ENCODE measurements around the gene SLC47A2. TPM values are rescaled to one million over a fixed set of nuclear protein-coding genes. Genes with fewer than 3 reads are reported as not detected.
"Not testable (repeated sequence)": the region's sequence is repeated elsewhere in the genome, so short reads cannot be mapped to it uniquely, and the experiment has no call there.

The SLC47A2 gene
- total and polyA plus RNA-seq, 2 of the 13 experiments (the other 11 are each of a cell fraction or from before 2014, with no cell fraction given) = 0.04 TPM; not detected in 1

DNA sequence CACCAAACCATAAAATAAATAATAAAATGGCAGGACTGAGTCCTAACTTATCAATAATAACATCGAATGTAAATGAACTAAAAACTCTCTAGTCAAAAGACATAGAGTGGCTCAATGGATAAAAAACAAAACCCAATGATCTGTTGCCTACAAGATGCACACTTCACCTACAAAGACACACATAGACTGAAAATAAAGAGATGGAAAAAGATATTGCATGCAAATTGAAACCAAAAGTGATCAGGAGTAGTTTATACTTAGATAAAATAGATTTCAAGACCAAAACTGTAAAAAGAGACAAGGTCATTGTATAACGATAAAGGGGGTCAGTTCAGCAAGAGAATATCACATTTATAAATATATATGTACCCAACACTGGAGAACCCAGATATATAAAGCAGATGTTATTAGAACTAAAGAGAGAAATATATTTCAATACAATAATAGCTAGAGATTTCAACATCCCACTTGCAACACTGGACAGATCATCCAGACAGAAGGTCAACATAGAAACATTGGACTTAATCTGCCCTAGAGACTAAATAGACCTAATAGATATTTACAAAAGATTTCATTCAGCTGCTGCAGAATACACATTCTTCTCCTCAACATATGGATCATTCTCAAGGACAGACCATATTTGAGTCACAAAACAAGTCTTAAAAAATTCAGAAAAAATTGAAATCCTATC is 29.8 kb downstream of the SLC47A2 start:
- TF ChIP-seq TOE1 (CRISPR knock-in tag; IDR thresholded peaks at IDR 0.05) = no peak
- TF ChIP-seq ZNF230 (CRISPR knock-in tag; IDR thresholded peaks at IDR 0.05) = no peak
- 0 out of 2 replicates have a peak, but pooled peaks have one; percentile 13 for TF ChIP-seq CEBPG (CRISPR knock-in tag; IDR thresholded peaks at IDR 0.05)
- Histone ChIP-seq H3K27me3 (ENCODE audit: control insufficient read depth in 1 of 2, insufficient read depth in 2 of 2, low read length in 2 of 2) (no peaks in the 10 kb centered on the region; a peak in 1 of 5 replicates), H4K20me1 (ENCODE audit: insufficient read depth, low read length) (no peaks in the 10 kb centered on the region), H3K9me3 (ENCODE audit: low read length) (no peaks in the 10 kb centered on the region), H3K4me2 (ENCODE audit: low read depth, low read length) (no peak overlapping the region), H3K9ac (ENCODE audit: insufficient read depth, low read depth, low read length) (no peak overlapping the region), H3K27ac (ENCODE audit: extremely low read length, insufficient read depth, low read length) (no peak overlapping the region), H2AFZ (ENCODE audit: low read length) (no peak overlapping the region), H3K4me1 (ENCODE audit: insufficient read depth, low read length) (peaks cover 12% of the 10 kb centered on the region; the same call in 1 of the 2 replicates), H3K36me3 (replicated peaks in 1 of 2; ENCODE audit: control insufficient read depth in 1 of 2, insufficient read depth in 2 of 2, low read length in 2 of 2) (no peaks in the 10 kb centered on the region), H3K4me3 (replicated peaks in 1 of 3; ENCODE audit: insufficient read depth in 1 of 3, low read depth in 2 of 3, low read length in 3 of 3) (no peak overlapping the region), H3K79me2 (ENCODE audit: insufficient read depth, low read length) (no peaks in the 10 kb centered on the region)
- FAIRE-seq = no peak
- ATAC-seq = no peak
- in situ Hi-C loops (cut with HindIII; ENCODE audit: extremely low pct_ligation_motif_present, low pct_unique_long_range_greater_than_20kb) (no loop called here), intact Hi-C loops (cut with micrococcal nuclease; ENCODE audit: unreplicated experiment) (no loop called here)
- peak; percentile 36 for DNase-seq (ENCODE audit: low spot score)
- BruUV-seq (replicated peaks) = no TSS peak
- 96% methylated on average over 2 of the region's 2 CpGs for WGBS (ENCODE audit: low lambda C conversion rate)
- CTCF ChIA-PET (ENCODE audit: low intra/inter-chr PET ratio, low total read pairs) = no interaction called here
- POLR2A ChIA-PET = no interaction called here

DNA sequence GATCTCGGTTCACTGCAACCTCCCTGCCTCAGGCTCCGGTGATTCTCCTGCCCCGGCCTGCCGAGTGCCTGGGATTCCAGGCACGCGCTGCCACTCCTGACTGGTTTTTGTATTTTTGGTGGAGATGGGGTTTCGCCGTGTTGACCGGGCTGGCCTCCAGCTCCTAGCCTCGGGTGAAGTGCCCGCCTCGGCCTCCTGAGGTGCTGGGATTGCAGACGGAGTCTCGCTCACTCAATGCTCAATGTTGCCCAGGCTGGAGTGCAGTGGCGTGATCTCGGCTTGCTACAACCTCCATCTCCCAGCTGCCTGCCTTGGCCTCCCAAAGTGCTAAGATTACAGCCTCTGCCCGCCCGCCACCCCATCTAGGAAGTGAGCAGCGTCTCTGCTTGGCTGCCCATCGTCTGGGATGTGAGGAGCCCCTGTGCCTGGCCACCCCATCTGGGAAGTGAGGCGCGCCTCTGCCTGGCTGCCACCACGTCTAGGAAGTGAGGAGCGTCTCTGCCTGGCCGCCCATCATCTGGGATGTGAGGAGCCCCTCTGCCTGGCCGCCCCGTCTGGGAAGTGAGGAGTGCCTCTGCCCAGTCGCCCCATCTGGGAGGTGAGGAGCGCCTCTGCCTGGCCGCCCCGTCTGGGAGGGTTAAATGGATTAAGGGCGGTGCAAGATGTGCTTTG is 31.3 kb downstream of the SLC47A2 start:
- in situ Hi-C loops (cut with HindIII; ENCODE audit: extremely low pct_ligation_motif_present, low pct_unique_long_range_greater_than_20kb); POLR2A ChIA-PET; H3K4me2 ChIP-seq (ENCODE audit: low read depth, low read length); H4K20me1 ChIP-seq (ENCODE audit: insufficient read depth, low read length); H3K9me3 ChIP-seq (ENCODE audit: low read length); FAIRE-seq; H3K27ac ChIP-seq (ENCODE audit: extremely low read length, insufficient read depth, low read length); intact Hi-C loops (cut with micrococcal nuclease; ENCODE audit: unreplicated experiment); H3K36me3 ChIP-seq (replicated peaks in 1 of 2; ENCODE audit: control insufficient read depth in 1 of 2, insufficient read depth in 2 of 2, low read length in 2 of 2); ATAC-seq; H3K4me3 ChIP-seq (replicated peaks in 1 of 3; ENCODE audit: insufficient read depth in 1 of 3, low read depth in 2 of 3, low read length in 3 of 3); CTCF ChIA-PET (ENCODE audit: low intra/inter-chr PET ratio, low total read pairs); H3K9ac ChIP-seq (ENCODE audit: insufficient read depth, low read depth, low read length); H2AFZ ChIP-seq (ENCODE audit: low read length); H3K79me2 ChIP-seq (ENCODE audit: insufficient read depth, low read length); BruUV-seq (replicated peaks); DNase-seq (ENCODE audit: low spot score); H3K27me3 ChIP-seq (ENCODE audit: control insufficient read depth in 1 of 2, insufficient read depth in 2 of 2, low read length in 2 of 2): not testable (repeated sequence)
- 92% methylated on average over 22 of the region's 32 CpGs for WGBS (ENCODE audit: low lambda C conversion rate)
- peaks cover 12% of the 10 kb centered on the region; the same call in 1 of the 2 replicates for H3K4me1 ChIP-seq (ENCODE audit: insufficient read depth, low read length)
